Left forelimb (tissue), 1 donor: Measurements from ENCODE around the gene UQCRQ.

Experiments used
- DNase-seq: peaks from one replicate; pipeline ENCODE4 v3.0.0-alpha.2; 2018; ENCODE audit warnings: low spot score

Gene UQCRQ

GRCh38 chr5:132871459-132872284, 5.2 kb downstream of the UQCRQ start:
- DNase-seq, result no peak

- no peak for DNase-seq
Observed at GRCh38 chr5:132872788-132873118, 6.3 kb downstream of the UQCRQ start.

- DNase-seq, result no peak
Observed at GRCh38 chr5:132873119-132873929, 6.9 kb downstream of the UQCRQ start, which contains the start of gene LEAP2. Gene LEAP2, plus strand, starts transcription at chr5:132873668. Its CDS starts 27 bp downstream, at chr5:132873695.

GRCh38 chr5:132873930-132874271, 7.5 kb downstream of the UQCRQ start:
- no peak for DNase-seq

- no peak for DNase-seq
Observed at GRCh38 chr5:132876020-132876759, 9.7 kb downstream of the UQCRQ start.

GRCh38 chr5:132877466-132877865, 11.0 kb downstream of the UQCRQ start:
- DNase-seq, result no peak

GRCh38 chr5:132877938-132878337, 11.5 kb downstream of the UQCRQ start:
- no peak for DNase-seq

GRCh38 chr5:132883261-132883834, 16.9 kb downstream of the UQCRQ start:
- no peak for DNase-seq

- DNase-seq, result no peak
Observed at GRCh38 chr5:132884548-132884947, 18.1 kb downstream of the UQCRQ start.

- no peak for DNase-seq
Observed at GRCh38 chr5:132886064-132886823, 19.8 kb downstream of the UQCRQ start.

GRCh38 chr5:132887283-132887682, 20.8 kb downstream of the UQCRQ start:
- DNase-seq, result no peak

GRCh38 chr5:132889501-132889900, 23.1 kb downstream of the UQCRQ start:
- no peak for DNase-seq

- DNase-seq, result no peak
Observed at GRCh38 chr5:132890817-132891216, 24.4 kb downstream of the UQCRQ start.

- DNase-seq, result no peak
Observed at GRCh38 chr5:132895719-132896305, 29.4 kb downstream of the UQCRQ start.

GRCh38 chr5:132896685-132897084, 30.2 kb downstream of the UQCRQ start:
- no peak for DNase-seq

- DNase-seq, result no peak
Observed at GRCh38 chr5:132898094-132898493, 31.7 kb downstream of the UQCRQ start.

GRCh38 chr5:132901036-132901435, 34.6 kb downstream of the UQCRQ start:
- no peak for DNase-seq

- DNase-seq, result no peak
Observed at GRCh38 chr5:132901730-132902129, 35.3 kb downstream of the UQCRQ start.

GRCh38 chr5:132905938-132906337, 39.5 kb downstream of the UQCRQ start:
- no peak for DNase-seq

GRCh38 chr5:132907161-132907560, 40.7 kb downstream of the UQCRQ start:
- no peak for DNase-seq

- DNase-seq, result no peak
Observed at GRCh38 chr5:132909702-132910101, 43.3 kb downstream of the UQCRQ start.
